Calu3 (cell line): Measurements from ENCODE around the gene ABCE1. TPM values are rescaled to one million over a fixed set of nuclear protein-coding genes. Genes with fewer than 3 reads are reported as not detected.

Source experiments
- BruUV-seq: library from RNA; stranded (reverse); fragments of 400-500 nt; replicated peaks from 2 replicates; lab custom pipeline; 2021; lab: Mats Ljungman, UMichigan
- CTCF ChIA-PET: fragments of 300-600 bp; sonication (Branson Sonifier 250); formaldehyde crosslinking; loops from one replicate; lab custom pipeline; 2022; ENCODE audit warnings: antibody characterized with exemption; lab: Charles Lee
- DNase-seq: peaks from one replicate; pipeline ENCODE4 v3.0.0; 2022
- H3K27ac Mint-ChIP-seq: one replicate; pipeline ENCODE4 v1.8.0; 2022; ENCODE audit warnings: mixed read lengths; ENCODE audit not compliant: unreplicated experiment
- H3K27me3 Mint-ChIP-seq: one replicate; pipeline ENCODE4 v1.8.0; 2022; ENCODE audit warnings: mixed read lengths; ENCODE audit not compliant: unreplicated experiment
- H3K36me3 Mint-ChIP-seq: one replicate; pipeline ENCODE4 v1.8.0; 2022; ENCODE audit warnings: mild to moderate bottlenecking, moderate library complexity, mixed read lengths; ENCODE audit not compliant: insufficient read depth, unreplicated experiment
- H3K4me1 Mint-ChIP-seq: one replicate; pipeline ENCODE4 v1.8.0; 2022; ENCODE audit warnings: mild to moderate bottlenecking, low read depth, mixed read lengths; ENCODE audit not compliant: unreplicated experiment
- H3K4me3 Mint-ChIP-seq: one replicate; pipeline ENCODE4 v1.8.0; 2022; ENCODE audit warnings: mild to moderate bottlenecking, low read depth, moderate library complexity, mixed read lengths; ENCODE audit not compliant: unreplicated experiment
- H3K9me3 Mint-ChIP-seq: one replicate; pipeline ENCODE4 v1.8.0; 2022; ENCODE audit warnings: low read depth, mixed read lengths; ENCODE audit not compliant: unreplicated experiment
- CTCF ChIP-seq: fragments of 200-600 bp; IDR thresholded peaks from one replicate; pipeline ENCODE4 v1.8.0; 2022; ENCODE audit warnings: antibody characterized with exemption; ENCODE audit not compliant: unreplicated experiment
- intact Hi-C: fragments of 100-400 bp; cut with micrococcal nuclease; formaldehyde crosslinking; loops from one replicate; pipeline ENCODE4 v1.10.0; 2022; ENCODE audit not compliant: unreplicated experiment
- total RNA-seq: library from RNA; stranded (reverse); gene quantifications from 2 replicates; pipeline ENCODE4 v1.2.3, GENCODE V29; 2022

ABCE1 gene
- total RNA-seq, 1 experiment from 2014 or later = 67.4 TPM

- CTCF ChIA-PET = interaction anchor here (0.9 kb wide), 1 partner anchor 11 kb away, joined by 3 read pairs; no protein-coding TSS in a partner anchor
Measured at GRCh38 chr4:145069361-145069760, 28.8 kb upstream of the ABCE1 start.

GRCh38 chr4:145071560-145071959 lies 26.6 kb upstream of the ABCE1 start:
- no peaks in the 10 kb centered on the region for H3K9me3 Mint-ChIP-seq
- no peak for TF ChIP-seq CTCF
- CTCF ChIA-PET = no interaction called here
- no peaks in the 10 kb centered on the region for H3K36me3 Mint-ChIP-seq
- no peaks in the 10 kb centered on the region for H3K4me1 Mint-ChIP-seq
- no peak for DNase-seq
- BruUV-seq = no TSS peak
- H3K27ac Mint-ChIP-seq = no peak overlapping the region
- H3K27me3 Mint-ChIP-seq = no peaks in the 10 kb centered on the region
- intact Hi-C loops = no loop called here
- H3K4me3 Mint-ChIP-seq = no peak overlapping the region

More at GRCh38 chr4:145069361-145069760, 28.8 kb upstream of the ABCE1 start:
- H3K4me3 Mint-ChIP-seq = no peak overlapping the region
- H3K36me3 Mint-ChIP-seq = no peaks in the 10 kb centered on the region
- H3K4me1 Mint-ChIP-seq = no peaks in the 10 kb centered on the region
- BruUV-seq = no TSS peak
- DNase-seq = no peak
- TF ChIP-seq CTCF = no peak
- intact Hi-C loops = loop anchor here (10.0 kb wide), 2 partner anchors 285 to 505 kb away; no protein-coding TSS in a partner anchor
- no peak overlapping the region for H3K27ac Mint-ChIP-seq
- no peaks in the 10 kb centered on the region for H3K27me3 Mint-ChIP-seq
- H3K9me3 Mint-ChIP-seq = no peaks in the 10 kb centered on the region

GRCh38 chr4:145075742-145076468 lies 22.2 kb upstream of the ABCE1 start:
- H3K27me3 Mint-ChIP-seq = no peaks in the 10 kb centered on the region
- no peak for TF ChIP-seq CTCF
- intact Hi-C loops = no loop called here
- H3K4me3 Mint-ChIP-seq = no peak overlapping the region
- no peak overlapping the region for H3K27ac Mint-ChIP-seq
- H3K9me3 Mint-ChIP-seq = no peaks in the 10 kb centered on the region
- DNase-seq = no peak
- no peaks in the 10 kb centered on the region for H3K36me3 Mint-ChIP-seq
- no TSS peak for BruUV-seq
- no peaks in the 10 kb centered on the region for H3K4me1 Mint-ChIP-seq
- CTCF ChIA-PET = no interaction called here

GRCh38 chr4:145076469-145076855 lies 21.6 kb upstream of the ABCE1 start:
- intact Hi-C loops = no loop called here
- DNase-seq = no peak
- no peak for TF ChIP-seq CTCF
- Mint-ChIP-seq H3K4me1 (no peaks in the 10 kb centered on the region), H3K36me3 (no peaks in the 10 kb centered on the region), H3K27ac (no peak overlapping the region), H3K4me3 (no peak overlapping the region), H3K27me3 (no peaks in the 10 kb centered on the region), H3K9me3 (no peaks in the 10 kb centered on the region)
- no TSS peak for BruUV-seq
- CTCF ChIA-PET = no interaction called here
